CD4-positive, alpha-beta T cell treated with Interleukin-1 beta for 1 hour (primary cell): ENCODE results near the gene MMP24OS.
"Not testable (repeated sequence)": the region's sequence is repeated elsewhere in the genome, so short reads cannot be mapped to it uniquely, and the experiment has no call there.

ENCODE experiments used
- DNase-seq, 2 donors: peaks; one replicate each; pipeline ENCODE4 v3.0.0-alpha.2; 2020 to 2022

Gene MMP24OS

GRCh38 chr20:35277531-35278395 is at the start of gene MMP24OS:
TSS of gene MMP24OS (minus strand) at chr20:35278122. CDS start at chr20:35277929, 193 bp downstream.
- peak; percentile 92 to 93 for DNase-seq

DNA sequence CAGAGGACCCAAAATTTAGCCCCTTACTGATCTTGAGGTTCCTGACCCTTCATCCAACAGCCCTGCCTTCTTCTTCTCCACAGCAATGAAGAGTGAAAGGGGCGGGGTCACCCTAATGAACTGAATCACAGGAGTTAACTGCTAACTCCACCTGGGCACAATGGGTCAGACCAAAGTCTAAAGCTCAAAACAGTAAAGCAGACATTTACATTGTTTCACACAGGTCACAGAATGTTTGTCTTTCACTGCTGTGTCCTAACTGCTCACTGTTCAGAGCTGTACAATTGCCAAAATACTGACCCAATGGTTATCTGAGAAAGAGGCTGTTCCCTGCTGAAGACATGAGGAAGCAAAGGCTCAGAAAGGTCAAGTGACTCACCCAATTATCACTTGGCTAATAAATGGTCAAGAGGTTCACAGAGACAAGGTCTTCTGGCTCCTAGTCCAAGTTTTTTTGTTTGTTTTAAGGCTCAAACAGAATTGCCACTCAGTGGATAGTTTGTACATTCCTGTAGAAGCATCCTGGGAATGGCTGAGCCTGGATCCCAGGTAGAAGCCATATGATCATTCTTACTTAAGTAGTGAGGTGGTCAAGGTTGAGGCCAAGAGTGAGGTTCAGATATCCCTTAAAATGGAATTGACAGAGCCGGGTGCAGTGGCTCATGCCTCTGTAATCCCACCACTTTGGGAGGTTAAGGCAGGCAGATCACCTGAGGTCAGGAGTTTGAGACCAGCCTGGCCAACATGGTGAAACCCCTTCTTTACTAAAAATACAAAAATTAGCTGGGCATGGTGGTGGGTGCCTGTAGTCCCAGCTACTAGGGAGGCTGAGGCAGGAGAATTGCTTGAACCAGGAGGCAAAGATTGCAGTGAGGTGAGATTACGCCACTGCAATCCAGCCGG is 49.4 kb upstream of the MMP24OS start:
- DNase-seq = no peak

DNA sequence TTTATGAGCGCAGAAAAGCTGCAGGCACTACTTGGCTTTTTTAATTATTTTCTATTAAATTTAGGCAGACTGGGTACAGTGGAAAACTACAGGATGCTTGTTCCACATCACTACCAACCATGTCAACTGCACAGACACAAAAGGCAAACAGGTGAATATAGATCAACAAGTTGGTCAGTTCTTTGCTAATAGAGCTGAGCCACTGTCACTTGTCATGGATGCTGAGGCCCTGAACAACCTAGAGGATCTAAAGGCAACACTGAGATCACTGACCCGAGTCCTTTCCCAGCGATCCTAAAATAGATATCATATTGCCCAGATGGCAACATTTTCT is 48.8 kb upstream of the MMP24OS start:
- DNase-seq = no peak

DNA sequence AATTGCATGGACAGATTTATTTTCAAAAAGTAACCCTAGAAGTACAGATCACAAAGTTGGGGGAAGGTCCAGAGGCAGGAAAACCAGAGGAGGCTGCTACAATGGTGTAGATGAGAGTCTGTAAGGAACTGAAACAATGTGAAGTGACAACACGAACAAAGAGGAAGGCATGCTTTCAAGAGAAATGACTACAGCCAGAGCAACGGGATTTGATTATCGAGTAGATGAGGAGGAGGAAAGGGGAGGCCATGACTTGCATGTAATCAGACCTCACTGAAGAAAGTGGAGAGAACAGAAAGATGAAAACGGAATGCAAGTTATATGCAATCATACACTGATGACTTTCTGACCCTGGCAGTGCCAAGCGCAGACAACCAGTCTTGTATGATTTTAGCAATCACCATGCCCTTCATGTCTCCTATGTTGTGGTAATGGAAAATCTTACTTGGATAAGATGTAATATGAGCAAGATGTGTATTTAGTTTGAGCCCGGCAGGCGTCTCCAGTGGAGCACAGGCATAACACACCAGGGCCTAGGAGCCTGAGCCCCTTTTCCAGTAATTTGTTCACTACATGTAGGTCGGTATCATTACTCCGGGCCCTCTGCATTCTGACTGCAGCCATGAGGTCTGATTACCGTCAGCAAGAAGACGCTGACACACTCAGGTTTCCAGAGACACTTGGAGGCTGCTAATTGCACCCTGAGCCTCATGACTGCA is 48.3 kb upstream of the MMP24OS start:
- no peak for DNase-seq

DNA sequence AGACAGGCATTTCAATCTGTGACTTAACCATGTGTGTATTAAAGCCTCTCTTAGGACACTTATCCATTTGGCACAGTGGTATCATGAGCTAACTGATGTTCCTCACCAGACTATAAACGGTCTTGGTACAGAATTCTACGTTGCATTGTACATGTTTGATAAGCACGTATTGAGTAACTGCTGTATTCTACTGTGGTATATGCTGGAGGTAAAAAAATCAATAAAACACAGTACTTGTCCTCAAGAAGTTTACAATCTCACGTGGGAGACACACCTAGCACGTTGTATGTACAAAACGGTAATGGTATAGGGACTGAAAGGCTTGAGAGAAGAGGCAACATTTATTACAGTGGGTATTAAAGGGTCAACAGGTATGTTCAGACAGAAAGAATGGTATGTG is 47.5 kb upstream of the MMP24OS start:
- DNase-seq = no peak

DNA sequence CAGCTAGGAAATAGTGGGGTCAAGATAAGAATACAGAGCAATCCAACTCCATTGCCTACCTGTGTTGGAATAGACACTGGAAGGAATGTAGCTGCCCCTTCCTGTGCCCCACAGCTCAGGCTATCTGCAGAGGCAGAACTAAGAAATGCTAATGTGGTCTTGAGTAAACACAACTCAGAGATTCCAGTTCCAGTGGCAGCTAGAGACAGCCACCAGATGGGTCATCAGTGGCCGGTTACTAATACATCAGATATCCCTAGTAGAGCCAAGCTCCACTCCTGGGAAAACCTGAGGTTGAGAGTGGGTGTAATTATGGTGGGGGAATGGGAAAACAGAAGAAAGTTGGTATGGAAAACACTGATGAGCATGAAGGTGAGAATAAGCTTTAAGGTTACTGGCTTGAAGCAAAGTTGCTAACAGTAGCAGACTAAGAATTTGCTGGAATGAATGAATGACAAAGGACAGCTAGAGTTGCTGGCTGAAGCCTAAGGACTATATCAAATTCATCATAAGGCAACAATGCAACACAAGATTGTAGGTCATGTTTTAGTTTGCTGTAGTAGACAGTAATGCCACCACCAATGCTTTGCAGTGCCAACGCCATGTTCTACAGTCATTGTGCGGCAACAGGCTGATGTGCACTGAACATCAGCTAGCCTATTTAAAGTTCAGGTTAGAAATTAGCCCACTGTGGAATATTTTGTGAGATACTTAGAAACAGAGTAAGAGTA is 42.6 kb upstream of the MMP24OS start:
- DNase-seq = no peak

DNA sequence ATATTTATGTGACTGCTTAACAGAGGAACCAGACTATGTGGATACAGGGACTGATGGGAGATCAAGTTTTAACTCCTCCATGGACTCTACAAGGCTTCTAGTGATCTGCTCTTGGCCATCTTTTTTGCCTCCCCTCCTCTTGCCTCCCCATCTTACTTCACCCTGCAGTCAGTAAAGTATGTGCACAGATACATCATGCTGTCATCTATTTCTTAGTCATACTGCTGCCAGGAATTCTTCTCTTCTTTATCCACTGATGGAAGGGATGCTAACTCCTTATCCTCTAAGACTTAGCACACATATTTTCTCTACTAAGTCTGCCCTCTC is 41.9 kb upstream of the MMP24OS start:
- DNase-seq = no peak

- no peak for DNase-seq
These were observed 41.4 kb upstream of the MMP24OS start for GRCh38 chr20:35319192-35319870.

GRCh38 chr20:35318502-35319157 is 40.7 kb upstream of the MMP24OS start:
- no peak for DNase-seq

DNA sequence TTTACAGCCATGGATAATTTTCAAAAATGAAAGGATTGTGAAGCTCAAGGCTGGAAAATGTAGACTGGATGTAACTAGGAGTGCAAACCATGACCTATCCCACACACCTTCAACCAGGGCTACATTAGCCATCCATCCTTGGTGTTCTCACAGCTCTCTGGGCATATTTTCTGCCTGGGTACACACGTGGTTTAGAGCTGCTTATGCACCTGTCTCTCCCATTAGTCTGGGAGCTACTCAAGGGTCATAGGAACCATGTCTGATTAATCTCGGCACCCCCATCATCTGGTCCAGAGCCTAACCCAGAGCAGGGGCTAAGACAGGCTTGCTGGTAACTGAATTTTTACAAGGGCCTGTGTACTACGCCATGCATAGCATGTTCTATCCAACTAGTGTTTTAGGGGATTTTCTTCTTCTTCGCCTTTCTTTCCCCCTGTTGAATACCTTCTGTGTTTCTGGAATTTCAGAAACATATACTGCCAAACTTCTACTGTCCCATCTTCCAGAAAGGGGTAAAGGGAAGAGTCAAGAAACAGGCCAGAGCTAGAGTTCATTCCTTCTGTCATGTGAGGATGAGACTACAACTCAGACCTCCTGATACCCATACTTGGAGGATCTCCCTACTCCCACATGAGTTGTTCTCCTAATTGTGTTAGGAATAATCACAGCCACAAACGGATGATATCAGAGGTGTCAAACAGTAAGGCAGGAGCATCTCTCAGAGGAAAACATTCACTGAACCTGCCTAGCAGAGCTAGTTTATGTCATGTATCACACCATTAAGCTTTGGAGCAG is 39.7 kb upstream of the MMP24OS start:
- no peak for DNase-seq

DNA sequence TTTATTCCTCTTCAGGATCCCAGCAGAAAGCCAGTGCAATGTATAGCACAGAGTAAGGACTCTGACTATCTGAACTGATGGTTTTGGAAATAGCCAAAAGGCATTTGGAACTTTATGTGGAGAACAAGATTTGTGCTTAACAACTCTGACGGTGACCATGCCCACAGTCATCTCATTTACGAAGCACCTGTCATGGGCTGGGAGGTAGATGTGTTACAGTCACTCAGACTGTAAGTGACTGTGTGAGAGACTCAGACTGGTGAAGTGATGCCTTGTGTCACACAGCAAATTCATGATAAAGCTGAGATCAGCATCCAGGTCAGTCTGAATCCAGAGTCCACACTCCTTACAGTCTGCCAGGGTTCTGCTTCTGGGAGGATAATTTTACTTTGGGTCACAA is 38.2 kb upstream of the MMP24OS start:
- no peak for DNase-seq

GRCh38 chr20:35315632-35316020 is 37.7 kb upstream of the MMP24OS start:
- not testable (repeated sequence) for DNase-seq

GRCh38 chr20:35314816-35315631 is 37.1 kb upstream of the MMP24OS start:
- DNase-seq = no peak

GRCh38 chr20:35312318-35312717 is 34.4 kb upstream of the MMP24OS start:
- no peak for DNase-seq

DNA sequence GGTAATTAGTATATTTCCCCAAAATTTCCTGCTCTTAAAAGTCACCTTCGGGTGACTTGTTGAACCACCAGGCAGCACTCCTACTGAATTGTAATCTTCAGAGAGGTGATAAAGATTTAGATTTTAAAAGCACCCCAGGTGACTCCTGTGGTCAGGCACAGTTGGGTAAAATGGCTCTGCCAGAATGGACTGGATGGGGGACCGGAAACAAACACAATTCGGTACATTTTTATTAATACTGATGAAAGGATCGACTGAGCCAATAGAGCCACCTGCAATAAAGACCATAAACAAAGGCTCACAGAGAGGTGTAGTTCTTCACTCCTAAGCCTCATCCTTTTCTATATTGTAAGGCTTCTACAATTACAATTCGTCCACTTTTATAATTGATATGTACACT is 33.9 kb upstream of the MMP24OS start:
- DNase-seq = no peak

- DNase-seq = no peak
These were observed 33.5 kb upstream of the MMP24OS start for GRCh38 chr20:35311409-35311808.

- no peak for DNase-seq
These were observed 30.0 kb upstream of the MMP24OS start for GRCh38 chr20:35307666-35308653.

DNA sequence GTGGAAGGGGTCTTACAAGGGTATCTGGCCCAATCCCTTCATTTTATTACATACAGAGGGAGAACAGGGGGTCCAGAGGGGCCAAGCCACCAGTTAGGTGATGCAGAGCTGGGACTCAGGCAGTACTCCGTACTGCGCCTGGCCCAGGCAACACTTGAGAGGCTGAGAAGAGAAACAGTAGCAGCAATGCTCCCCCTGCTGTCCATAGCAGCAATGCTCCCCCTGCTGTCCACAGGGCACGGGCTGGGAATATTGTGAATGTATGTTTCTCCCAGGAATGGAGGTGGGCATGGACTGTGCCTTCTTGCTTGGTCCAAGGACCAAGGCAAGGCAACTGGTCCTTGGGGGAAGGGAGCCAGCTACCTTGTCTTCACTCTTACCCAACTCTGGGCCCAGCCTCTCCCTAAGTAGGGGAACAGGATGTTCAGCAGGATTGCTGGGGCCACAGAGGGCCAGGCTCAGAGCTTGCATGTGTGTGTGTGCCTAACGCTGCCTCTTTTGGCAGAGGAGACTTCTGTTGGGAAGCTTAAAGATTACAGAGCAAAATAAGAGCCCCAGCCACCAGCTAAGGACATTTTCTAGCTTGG is 29.1 kb upstream of the MMP24OS start:
- peak; percentile 14 for DNase-seq
